Mesenchymal stem cell (in vitro differentiated cells and primary cell): ENCODE data around the gene GGN.

Experiments used
- DNase-seq: peaks from one replicate; pipeline ENCODE4 v3.0.0-alpha.2; 2013
- H2AFZ ChIP-seq: one replicate; pipeline ENCODE4 v1.6.1; 2013; ENCODE audit warnings: low read depth, mild to moderate bottlenecking, control low read depth, inconsistent platforms, low read length, moderate library complexity
- H2AK5ac ChIP-seq: 2 replicates; pipeline ENCODE4 v1.6.1; 2013; ENCODE audit warnings: low read length, moderate library complexity, mild to moderate bottlenecking, inconsistent platforms; ENCODE audit not compliant: severe bottlenecking
- H2BK120ac ChIP-seq: one replicate; pipeline ENCODE4 v1.6.1; 2013; ENCODE audit warnings: low read depth, mild to moderate bottlenecking, inconsistent platforms, low read length, moderate library complexity
- H2BK12ac ChIP-seq, 2 experiments: one replicate each; pipeline ENCODE4 v1.6.1; 2013; ENCODE audit warnings: inconsistent platforms in 2 of 2, low read length in 2 of 2, mild to moderate bottlenecking in 2 of 2, moderate library complexity in 2 of 2, control low read depth in 1 of 2
- H2BK15ac ChIP-seq: one replicate; pipeline ENCODE4 v1.6.1; 2013; ENCODE audit warnings: mild to moderate bottlenecking, low read depth, inconsistent platforms; ENCODE audit not compliant: poor library complexity, severe bottlenecking
- H2BK5ac ChIP-seq: 2 replicates; pipeline ENCODE4 v1.6.1; 2013; ENCODE audit warnings: low read depth, mild to moderate bottlenecking, low read length, control low read depth, inconsistent platforms; ENCODE audit not compliant: poor library complexity, severe bottlenecking
- H3K14ac ChIP-seq, 2 experiments: one replicate each; pipeline ENCODE4 v1.6.1; 2013; ENCODE audit warnings: inconsistent platforms in 2 of 2, low read length in 2 of 2, control low read depth in 1 of 2, mild to moderate bottlenecking in 1 of 2, moderate library complexity in 1 of 2
- H3K18ac ChIP-seq, 2 experiments: one replicate each; pipeline ENCODE4 v1.6.1; 2013; ENCODE audit warnings: inconsistent platforms in 2 of 2, low read length in 2 of 2, control low read depth in 1 of 2, low read depth in 1 of 2, mild to moderate bottlenecking in 1 of 2
- H3K23ac ChIP-seq, 2 experiments: one replicate each; pipeline ENCODE4 v1.6.1; 2013; ENCODE audit warnings: inconsistent platforms in 2 of 2, low read length in 2 of 2, mild to moderate bottlenecking in 2 of 2, moderate library complexity in 2 of 2, control low read depth in 1 of 2
- H3K27ac ChIP-seq: 2 replicates; pipeline ENCODE4 v1.5.1; 2013; ENCODE audit warnings: mild to moderate bottlenecking, moderate library complexity, low read length, control low read depth, inconsistent platforms; ENCODE audit not compliant: poor library complexity, severe bottlenecking
- H3K27me3 ChIP-seq, 2 experiments: 2 replicates each; pipeline versions ENCODE4 v1.6.1 to v1.7.0; 2013; ENCODE audit warnings: low read length in 2 of 2, mild to moderate bottlenecking in 2 of 2, moderate library complexity in 2 of 2, control low read depth in 1 of 2, inconsistent platforms in 1 of 2; ENCODE audit not compliant: control insufficient read depth in 1 of 2, insufficient read depth in 1 of 2
- H3K36me3 ChIP-seq, 2 experiments: 2 replicates each; pipeline versions ENCODE4 v1.6.1 to v1.7.0; 2013; ENCODE audit warnings: low read length in 2 of 2, control low read depth in 1 of 2, inconsistent platforms in 1 of 2, low read depth in 1 of 2, mild to moderate bottlenecking in 1 of 2; ENCODE audit not compliant: insufficient read depth in 2 of 2, control insufficient read depth in 1 of 2
- H3K4ac ChIP-seq, 2 experiments: one replicate each; pipeline ENCODE4 v1.6.1; 2013; ENCODE audit warnings: inconsistent platforms in 2 of 2, low read length in 2 of 2, mild to moderate bottlenecking in 2 of 2, moderate library complexity in 2 of 2, control low read depth in 1 of 2, low read depth in 1 of 2
- H3K4me1 ChIP-seq: 2 replicates; pipeline ENCODE4 v1.6.1; 2013; ENCODE audit warnings: low read depth, low read length, control low read depth; ENCODE audit not compliant: control insufficient read depth, insufficient read depth
- H3K4me2 ChIP-seq: 2 replicates; pipeline ENCODE4 v1.6.1; 2013; ENCODE audit warnings: low read length, mild to moderate bottlenecking, inconsistent platforms; ENCODE audit not compliant: poor library complexity, severe bottlenecking
- H3K4me3 ChIP-seq, 2 experiments: 2 replicates each; pipeline versions ENCODE4 v1.5.1 to v1.7.0; 2013; ENCODE audit warnings: low read length in 2 of 2, mild to moderate bottlenecking in 2 of 2, control low read depth in 1 of 2, low read depth in 1 of 2; ENCODE audit not compliant: insufficient read depth in 1 of 2
- H3K79me1 ChIP-seq: replicated peaks from 2 replicates; pipeline ENCODE4 v1.6.1; 2013; ENCODE audit warnings: mild to moderate bottlenecking, control low read depth, low read length, inconsistent platforms; ENCODE audit not compliant: poor library complexity, severe bottlenecking
- H3K9ac ChIP-seq: 2 replicates; pipeline ENCODE4 v1.7.0; 2013; ENCODE audit warnings: mild to moderate bottlenecking, low read length, moderate library complexity
- H3K9me3 ChIP-seq: 2 replicates; pipeline ENCODE4 v1.7.0; 2013; ENCODE audit warnings: mild to moderate bottlenecking, low read length; ENCODE audit not compliant: control insufficient read depth
- H4K8ac ChIP-seq: one replicate; pipeline ENCODE4 v1.6.1; 2013; ENCODE audit warnings: inconsistent platforms, mild to moderate bottlenecking, low read length, moderate library complexity
- H4K91ac ChIP-seq: one replicate; pipeline ENCODE4 v1.6.1; 2013; ENCODE audit warnings: mild to moderate bottlenecking, low read length, inconsistent platforms
- WGBS: methylation state at CpG from one replicate; pipeline ENCODE4 v1.1.7; 2013; ENCODE audit warnings: mixed read lengths; 5-methylcytosine and 5-hydroxymethylcytosine counted together

GGN gene

DNA sequence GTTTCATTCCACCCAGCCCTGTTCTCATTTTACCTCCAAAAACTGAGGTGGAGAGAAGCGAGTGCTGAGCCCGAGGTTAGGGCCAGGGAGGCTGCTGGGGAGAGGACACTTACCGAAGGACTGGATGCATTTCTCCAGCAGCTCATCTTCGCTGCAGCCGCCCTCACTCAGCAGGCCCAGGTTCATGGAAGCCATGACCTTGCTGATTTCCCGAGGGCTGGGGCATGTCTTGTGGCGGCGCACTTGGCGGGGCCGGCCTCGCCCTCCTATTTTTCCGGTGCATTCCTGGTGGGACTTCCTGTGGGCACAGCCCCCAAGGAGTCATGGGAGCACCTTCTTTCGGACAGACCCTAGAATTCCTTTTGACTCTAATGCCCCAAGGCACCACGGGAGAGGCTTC, 34.0 kb upstream of the GGN start:
- Histone ChIP-seq H3K27me3 (peaks cover 49 to 78% of the 10 kb centered on the region in 2 experiments), H3K36me3 (no peaks in the 10 kb centered on the region), H4K91ac (no peak overlapping the region), H3K9me3 (no peaks in the 10 kb centered on the region), H3K27ac (no peak overlapping the region), H3K4me2 (no peak overlapping the region), H4K8ac (peak overlapping the region; percentile 29), H3K23ac (no peak overlapping the region), H3K14ac (no peak overlapping the region), H2BK120ac (no peak overlapping the region), H2AFZ (no peak overlapping the region), H2BK12ac (no peak overlapping the region), H3K4ac (no peak overlapping the region), H2BK5ac (no peak overlapping the region), H3K4me1 (peaks cover 8% of the 10 kb centered on the region), H2BK15ac (no peak overlapping the region), H3K18ac (no peak overlapping the region), H3K4me3 (no peak overlapping the region), H2AK5ac (no peak overlapping the region), H3K79me1 (no peaks in the 10 kb centered on the region), H3K9ac (no peak overlapping the region)
- WGBS = 89% methylated on average over 14 of the region's 14 CpGs
- DNase-seq = no peak

DNA sequence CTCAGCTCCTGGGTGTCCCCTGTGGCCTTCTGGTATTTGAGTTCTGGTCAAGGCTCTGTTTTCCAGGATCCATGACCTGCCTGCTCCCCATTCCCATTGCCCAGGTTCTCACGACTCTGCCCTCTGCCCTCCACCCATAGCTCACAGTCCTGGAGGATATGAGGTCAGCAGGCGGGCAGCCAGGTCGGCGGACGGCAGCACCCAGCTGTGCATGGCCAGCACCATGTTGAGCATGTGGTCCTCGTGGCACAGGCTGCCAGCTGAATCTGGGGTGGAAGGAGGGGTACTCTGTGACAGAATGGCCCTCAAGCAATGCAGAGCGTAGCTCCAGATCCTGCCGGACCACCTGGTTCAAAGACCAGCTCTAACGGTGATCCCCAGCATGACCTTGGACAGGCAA, 33.1 kb upstream of the GGN start:
- H3K9ac ChIP-seq = no peak overlapping the region
- H3K4ac ChIP-seq = no peak overlapping the region
- no peak overlapping the region for H2AFZ ChIP-seq
- no peaks in the 10 kb centered on the region for H3K36me3 ChIP-seq
- H4K91ac ChIP-seq = no peak overlapping the region
- no peaks in the 10 kb centered on the region for H3K79me1 ChIP-seq
- H3K23ac ChIP-seq = no peak overlapping the region
- H3K27ac ChIP-seq = no peak overlapping the region
- H3K18ac ChIP-seq = no peak overlapping the region
- H3K9me3 ChIP-seq = no peaks in the 10 kb centered on the region
- WGBS = 78% methylated on average over 9 of the region's 9 CpGs
- no peak overlapping the region for H2BK5ac ChIP-seq
- no peak overlapping the region for H4K8ac ChIP-seq
- H3K4me2 ChIP-seq = no peak overlapping the region
- no peak overlapping the region for H2AK5ac ChIP-seq
- peaks cover 50 to 80% of the 10 kb centered on the region in 2 experiments for H3K27me3 ChIP-seq
- H3K4me1 ChIP-seq = peaks cover 8% of the 10 kb centered on the region
- H2BK12ac ChIP-seq = no peak overlapping the region
- H2BK120ac ChIP-seq = no peak overlapping the region
- no peak overlapping the region for H2BK15ac ChIP-seq
- H3K4me3 ChIP-seq = no peak overlapping the region
- no peak for DNase-seq
- no peak overlapping the region for H3K14ac ChIP-seq

DNA sequence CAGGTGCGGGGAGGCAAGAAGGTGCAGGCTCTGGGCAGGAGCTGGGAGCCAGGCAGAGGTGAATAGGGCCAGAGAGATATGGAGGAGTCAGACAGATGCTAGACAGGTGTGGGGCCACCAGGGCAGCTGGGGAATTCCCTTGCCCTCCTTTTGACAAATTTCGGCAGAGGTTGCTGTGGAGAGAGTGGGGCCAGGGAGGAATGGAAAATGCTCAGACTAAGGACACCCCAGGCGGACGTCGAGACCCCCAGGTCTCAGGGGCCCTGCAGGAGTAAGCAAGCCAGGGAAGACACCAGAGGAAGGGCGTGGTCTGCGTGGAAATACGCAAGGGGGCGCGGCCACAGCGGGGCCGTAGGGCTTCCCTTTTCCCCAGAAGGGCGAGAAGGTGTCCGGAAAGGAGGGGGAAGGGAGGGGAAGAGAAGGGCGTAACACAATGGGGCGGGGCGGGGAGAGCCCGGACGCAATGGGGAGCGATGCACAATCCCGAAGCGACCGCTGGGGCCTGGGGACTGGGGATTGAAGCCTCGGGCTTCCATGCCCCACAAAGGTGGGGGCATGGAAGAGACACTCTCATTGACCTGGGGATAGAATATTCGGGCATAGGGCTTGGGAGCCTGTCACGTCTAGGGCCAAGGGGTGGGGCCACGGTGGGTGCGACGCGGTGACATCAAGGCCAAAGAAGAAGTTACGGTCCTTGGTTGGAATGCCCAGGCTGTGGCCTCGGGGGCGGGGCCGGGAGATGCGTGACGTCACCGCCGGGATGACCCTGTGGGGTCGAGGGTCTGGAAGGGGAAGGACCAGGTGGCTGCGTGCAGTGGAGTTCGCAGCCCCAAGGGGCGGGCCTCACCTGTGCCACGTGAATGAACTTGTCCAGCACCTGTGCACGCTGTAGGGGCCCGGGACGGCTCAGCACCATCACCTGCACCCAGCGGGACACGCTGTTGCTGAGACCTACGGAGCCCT, 30.0 kb upstream of the GGN start:
- no peaks in the 10 kb centered on the region for H3K9me3 ChIP-seq
- WGBS = 8% methylated on average over 48 of the region's 49 CpGs
- H2BK5ac ChIP-seq = no peak overlapping the region
- H2BK12ac ChIP-seq = no peak overlapping the region
- H3K23ac ChIP-seq = no peak overlapping the region
- H3K79me1 ChIP-seq = no peaks in the 10 kb centered on the region
- DNase-seq = peak; percentile 27
- H3K4me3 ChIP-seq = no peak overlapping the region
- peaks cover 8% of the 10 kb centered on the region for H3K4me1 ChIP-seq
- H2BK15ac ChIP-seq = no peak overlapping the region
- H3K9ac ChIP-seq = no peak overlapping the region
- no peak overlapping the region for H3K27ac ChIP-seq
- H3K4me2 ChIP-seq = peak overlapping the region; percentile 44
- H2AFZ ChIP-seq = no peak overlapping the region
- H3K18ac ChIP-seq = no peak overlapping the region
- H2AK5ac ChIP-seq = no peak overlapping the region
- H4K91ac ChIP-seq = peak overlapping the region; percentile 1
- H4K8ac ChIP-seq = peak overlapping the region; percentile 62
- H3K27me3 ChIP-seq = peaks cover 42 to 68% of the 10 kb centered on the region in 2 experiments
- H3K4ac ChIP-seq = no peak overlapping the region
- H3K36me3 ChIP-seq = no peaks in the 10 kb centered on the region
- no peak overlapping the region for H2BK120ac ChIP-seq
- no peak overlapping the region for H3K14ac ChIP-seq

DNA sequence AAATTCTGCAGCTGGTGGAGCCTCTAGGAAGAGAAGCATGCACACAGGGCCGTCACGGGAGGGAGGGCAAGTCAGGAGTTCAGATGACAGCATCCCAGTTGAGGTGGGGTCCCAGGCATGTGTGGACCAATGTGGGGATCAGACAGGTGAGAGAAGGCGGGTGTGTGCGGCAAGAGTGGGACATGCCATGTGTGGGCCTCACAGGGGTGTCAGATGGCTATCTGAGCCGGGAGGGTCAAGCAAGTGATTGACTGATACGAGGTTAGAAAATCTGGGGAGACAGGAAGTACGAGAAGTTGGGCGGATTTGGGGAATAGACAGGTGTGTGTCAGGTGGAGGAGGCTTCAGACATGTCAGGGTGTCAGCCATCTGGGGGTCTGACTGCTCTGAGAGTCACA, 29.3 kb upstream of the GGN start:
- Histone ChIP-seq H3K18ac (no peak overlapping the region), H4K91ac (no peak overlapping the region), H3K4ac (no peak overlapping the region), H3K9ac (no peak overlapping the region), H3K79me1 (no peaks in the 10 kb centered on the region), H3K4me3 (no peak overlapping the region), H3K9me3 (no peaks in the 10 kb centered on the region), H3K36me3 (no peaks in the 10 kb centered on the region), H3K4me2 (no peak overlapping the region), H2BK120ac (no peak overlapping the region), H4K8ac (no peak overlapping the region), H3K4me1 (peaks cover 8% of the 10 kb centered on the region), H3K23ac (no peak overlapping the region), H2AFZ (no peak overlapping the region), H2BK12ac (no peak overlapping the region), H2AK5ac (no peak overlapping the region), H3K27ac (no peak overlapping the region), H3K14ac (no peak overlapping the region), H2BK15ac (no peak overlapping the region), H3K27me3 (peaks cover 42 to 61% of the 10 kb centered on the region in 2 experiments), H2BK5ac (no peak overlapping the region)
- DNase-seq = no peak
- 79% methylated on average over 8 of the region's 8 CpGs for WGBS
